PFSK-1 (cell line): ENCODE data around the gene SPATA18.

Experiments used
- FOXP2 ChIP-seq: optimal IDR thresholded peaks from 2 replicates; pipeline ENCODE3; 2011; ENCODE audit warnings: borderline replicate concordance, control low read depth, inconsistent platforms; ENCODE audit not compliant: insufficient read depth; ENCODE audit errors: extremely low read length, extremely low read depth
- POLR2AphosphoS5 ChIP-seq: IDR thresholded peaks from 2 replicates; pipeline ENCODE4 v1.6.1; 2012; ENCODE audit warnings: low read depth, mild to moderate bottlenecking, control low read depth, low read length, moderate library complexity
- REST ChIP-seq, 2 experiments: IDR thresholded peaks; 2 replicates each; pipeline versions ENCODE4 v1.6.1 to v1.8.0; 2011 to 2012; ENCODE audit warnings: low read depth in 2 of 2, low read length in 2 of 2, control low read depth in 1 of 2, inconsistent platforms in 1 of 2, mild to moderate bottlenecking in 1 of 2, moderate library complexity in 1 of 2; ENCODE audit not compliant: insufficient read depth in 1 of 2
- SIN3A ChIP-seq: IDR thresholded peaks from 2 replicates; pipeline ENCODE4 v1.6.1; 2012; ENCODE audit warnings: mild to moderate bottlenecking, low read length, moderate library complexity, borderline replicate concordance; ENCODE audit not compliant: insufficient read depth
- TAF1 ChIP-seq: IDR thresholded peaks from 2 replicates; pipeline ENCODE4 v1.6.1; 2012; ENCODE audit warnings: low read length, control low read depth, borderline replicate concordance; ENCODE audit not compliant: insufficient read depth

GRCh38 chr4:52016981-52017380 is 34.1 kb upstream of the SPATA18 start:
- no peak for TF ChIP-seq TAF1
- no peak for TF ChIP-seq POLR2AphosphoS5
- no peak for TF ChIP-seq REST (IDR thresholded peaks at IDR 0.05; ENCODE audit: insufficient read depth in 1 of 2, low read depth in 2 of 2, low read length in 2 of 2)
- TF ChIP-seq SIN3A, result no peak
- no peak for TF ChIP-seq FOXP2
